B cell (primary cell): ENCODE data around the gene MTHFR. TPM values are rescaled to one million over a fixed set of nuclear protein-coding genes. Genes with fewer than 3 reads are reported as not detected.

Experiments used
- ATAC-seq: fragments of 200-7000 bp; cut with Tn5 transposase; one replicate; pipeline ENCODE4 v1.10.0; 2021; ENCODE audit warnings: low read depth, mild to moderate bottlenecking, moderate number of reproducible peaks, moderate library complexity
- CTCF ChIA-PET: fragments of 350-600 bp; sonication (Branson Sonifier 250); formaldehyde crosslinking; loops from one replicate; lab custom pipeline; 2021; ENCODE audit warnings: antibody characterized with exemption, inconsistent platforms; lab: Charles Lee
- POLR2A ChIA-PET: fragments of 350-600 bp; sonication (Branson Sonifier 250); formaldehyde crosslinking; loops from one replicate; lab custom pipeline; 2021; ENCODE audit warnings: antibody characterized with exemption; lab: Charles Lee
- DNase-seq: peaks from one replicate; pipeline ENCODE4 v3.0.0; 2013
- H2AFZ ChIP-seq: 2 replicates; pipeline ENCODE4 v1.6.1; 2012; ENCODE audit warnings: mild to moderate bottlenecking, low read depth, low read length; ENCODE audit not compliant: insufficient read depth, poor library complexity, severe bottlenecking
- H3K27ac ChIP-seq, 2 donors: 1 replicate in 1 of 2; 2 replicates in 1 of 2; pipeline ENCODE4 v1.5.1; 2012 to 2013; ENCODE audit warnings: low read length in 2 of 2, mild to moderate bottlenecking in 2 of 2, moderate library complexity in 1 of 2
- H3K27me3 ChIP-seq, 4 experiments: fragments of 200-600 bp in 1 of 4; sonication (generic) in 1 of 4; replicated peaks in 1 of 4; 1 replicate in 2 of 4; 2 replicates in 2 of 4; pipeline versions ENCODE4 v1.6.1 to v1.7.0; 2013 to 2016; ENCODE audit warnings: low read length in 3 of 4, mild to moderate bottlenecking in 2 of 4, mixed read lengths in 1 of 4, moderate library complexity in 1 of 4; ENCODE audit not compliant: insufficient read depth in 4 of 4, control insufficient read depth in 3 of 4; ENCODE audit errors: control extremely low read depth in 1 of 4
- H3K36me3 ChIP-seq, 2 experiments: replicated peaks in 1 of 2; 1 replicate in 1 of 2; 2 replicates in 1 of 2; pipeline versions ENCODE4 v1.6.1 to v1.7.1; 2013; ENCODE audit warnings: low read length in 1 of 2; ENCODE audit not compliant: insufficient read depth in 2 of 2, control insufficient read depth in 1 of 2; ENCODE audit errors: control extremely low read depth in 1 of 2, extremely low read depth in 1 of 2
- H3K4me1 ChIP-seq, 2 donors: fragments of 200-600 bp in 1 of 2; sonication (generic) in 1 of 2; 1 replicate in 1 of 2; 2 replicates in 1 of 2; pipeline versions ENCODE4 v1.5.1 to v1.6.1; 2013 to 2017; ENCODE audit warnings: low read length in 2 of 2; ENCODE audit not compliant: control insufficient read depth in 2 of 2, insufficient read depth in 2 of 2
- H3K4me2 ChIP-seq: replicated peaks from 2 replicates; pipeline ENCODE3; 2012; ENCODE audit warnings: mild to moderate bottlenecking, low read depth, low read length; ENCODE audit not compliant: poor library complexity, severe bottlenecking
- H3K4me3 ChIP-seq, 5 experiments: fragments of 200-600 bp in 1 of 5; sonication (generic) in 1 of 5; 1 replicate in 3 of 5; 2 replicates in 2 of 5; pipeline versions ENCODE4 v1.5.1 to v1.7.0; 2011 to 2016; ENCODE audit warnings: low read length in 4 of 5, mild to moderate bottlenecking in 4 of 5, low read depth in 2 of 5, control low read depth in 1 of 5, moderate library complexity in 1 of 5; ENCODE audit not compliant: insufficient read depth in 1 of 5; ENCODE audit errors: control extremely low read depth in 1 of 5, extremely low read depth in 1 of 5
- H3K79me2 ChIP-seq: fragments of 200-600 bp; sonication (generic); one replicate; pipeline ENCODE4 v1.6.0; 2016; ENCODE audit warnings: low read length; ENCODE audit not compliant: control insufficient read depth, insufficient read depth
- H3K9ac ChIP-seq: fragments of 200-600 bp; sonication (generic); 2 replicates; pipeline ENCODE4 v1.6.1; 2017; ENCODE audit warnings: mild to moderate bottlenecking, low read length, moderate library complexity
- H3K9me3 ChIP-seq, 3 donors: one replicate each; pipeline versions ENCODE4 v1.6.1 to v1.7.1; 2013; ENCODE audit warnings: low read length in 2 of 3; ENCODE audit not compliant: control insufficient read depth in 2 of 3, insufficient read depth in 1 of 3; ENCODE audit errors: control extremely low read depth in 1 of 3
- H4K20me1 ChIP-seq: 2 replicates; pipeline ENCODE4 v1.6.0; 2012; ENCODE audit warnings: mild to moderate bottlenecking, low read length; ENCODE audit not compliant: insufficient read depth, control insufficient read depth, poor library complexity, severe bottlenecking
- H3K27ac Mint-ChIP-seq: one replicate; pipeline ENCODE4 v1.8.0; 2021; ENCODE audit warnings: mixed read lengths
- H3K27me3 Mint-ChIP-seq: one replicate; pipeline ENCODE4 v1.8.0; 2021; ENCODE audit warnings: mixed read lengths
- H3K4me1 Mint-ChIP-seq: one replicate; pipeline ENCODE4 v1.8.0; 2021; ENCODE audit warnings: mixed read lengths
- H3K4me3 Mint-ChIP-seq: one replicate; pipeline ENCODE4 v1.8.0; 2021; ENCODE audit warnings: mixed read lengths
- H3K9me3 Mint-ChIP-seq: one replicate; pipeline ENCODE4 v1.8.0; 2022; ENCODE audit warnings: mixed read lengths; ENCODE audit not compliant: insufficient read depth
- EZH2 ChIP-seq: IDR thresholded peaks from 2 replicates; pipeline ENCODE4 v1.6.1; 2012; ENCODE audit warnings: borderline replicate concordance, low read depth, mild to moderate bottlenecking, moderate library complexity, low read length; ENCODE audit not compliant: insufficient read depth, poor library complexity, severe bottlenecking
- WGBS: methylation state at CpG from one replicate; pipeline ENCODE4 v1.1.5; 2013; ENCODE audit warnings: missing lambda C conversion rate; ENCODE audit not compliant: insufficient coverage; 5-methylcytosine and 5-hydroxymethylcytosine counted together
- intact Hi-C: fragments of 100-400 bp; cut with micrococcal nuclease; formaldehyde crosslinking; loops from one replicate; pipeline ENCODE4 v1.10.0; 2022
- polyA plus RNA-seq: library from polyadenylated mRNA; depleted of rRNA; stranded (reverse); fragments of >200 nt; gene quantifications from 2 replicates; pipeline ENCODE4 v1.2.3, GENCODE V29; 2012
- total RNA-seq, 2 donors: library from RNA; stranded (reverse); fragments of 120-200 nt in 1 of 2; gene quantifications; 1 replicate in 1 of 2; 2 replicates in 1 of 2; pipeline versions ENCODE4 v1.2.3 to v1.2.4, GENCODE V29; 2013 to 2022
- TF ChIP-seq, protein P1 (sequence below): fragments of 200-600 bp; IDR thresholded peaks from one replicate; pipeline ENCODE4 v1.8.0; 2022; ENCODE audit warnings: antibody characterized with exemption, mild to moderate bottlenecking

MTHFR gene
- total and polyA plus RNA-seq, 2 donors (not counting 1 experiment from before 2014, with no cell fraction given) = 35.8 to 114 TPM

DNA sequence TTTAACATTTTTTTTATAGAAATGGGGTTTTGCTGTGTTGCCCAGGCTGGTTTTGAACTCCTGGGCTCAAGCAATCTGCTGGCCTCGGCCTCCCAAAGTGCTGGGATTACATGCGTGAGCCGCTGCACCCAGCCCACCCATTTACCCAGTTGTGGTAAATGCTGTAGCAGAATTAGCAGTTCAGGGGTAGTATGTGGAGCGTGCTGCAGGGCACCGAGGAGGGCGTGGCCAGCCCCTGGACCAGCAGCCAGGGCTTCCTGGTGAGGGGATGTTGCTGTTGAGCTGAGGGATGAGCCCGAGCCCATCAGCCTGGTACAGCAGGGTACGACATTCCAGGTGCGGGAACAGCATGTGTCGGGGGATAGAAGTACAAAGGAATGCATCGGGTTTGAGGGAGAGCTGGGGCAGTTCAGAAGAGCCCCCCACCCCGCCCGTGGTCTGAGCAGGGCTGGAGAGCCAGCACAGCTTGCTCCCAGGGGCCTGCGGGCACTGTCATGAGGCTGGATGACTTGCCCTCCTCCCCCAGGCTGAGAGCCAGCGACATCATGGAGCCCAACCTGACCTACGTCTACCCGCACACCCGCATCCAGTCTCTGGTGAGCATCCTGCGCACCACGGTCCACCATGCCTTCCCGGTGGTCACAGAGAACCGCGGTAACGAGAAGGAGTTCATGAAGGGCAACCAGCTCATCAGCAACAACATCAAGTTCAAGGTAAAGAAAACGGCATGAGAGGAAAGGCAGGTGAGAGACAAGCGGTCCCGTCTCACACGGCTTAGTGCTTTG is 29.9 kb upstream of the MTHFR start:
- DNase-seq = no peak
- no peaks in the 10 kb centered on the region for H3K27me3 Mint-ChIP-seq
- H3K27ac ChIP-seq = no peak overlapping the region
- H3K79me2 ChIP-seq = peaks cover 3% of the 10 kb centered on the region
- peaks cover 0 to 92% of the 10 kb centered on the region in 2 experiments for H3K36me3 ChIP-seq
- H3K4me2 ChIP-seq = no peak overlapping the region
- H3K4me1 Mint-ChIP-seq = peaks cover 6% of the 10 kb centered on the region
- CTCF ChIA-PET = interaction anchor here (1.1 to 4.5 kb wide), 3 partner anchors 12 to 131 kb away, joined by 3 to 36 read pairs (median 11); partner anchors contain the start of gene NPPA
- intact Hi-C loops = no loop called here
- POLR2A ChIA-PET = no interaction called here
- TF ChIP-seq EZH2 = no peak
- TF ChIP-seq, protein P1, sequence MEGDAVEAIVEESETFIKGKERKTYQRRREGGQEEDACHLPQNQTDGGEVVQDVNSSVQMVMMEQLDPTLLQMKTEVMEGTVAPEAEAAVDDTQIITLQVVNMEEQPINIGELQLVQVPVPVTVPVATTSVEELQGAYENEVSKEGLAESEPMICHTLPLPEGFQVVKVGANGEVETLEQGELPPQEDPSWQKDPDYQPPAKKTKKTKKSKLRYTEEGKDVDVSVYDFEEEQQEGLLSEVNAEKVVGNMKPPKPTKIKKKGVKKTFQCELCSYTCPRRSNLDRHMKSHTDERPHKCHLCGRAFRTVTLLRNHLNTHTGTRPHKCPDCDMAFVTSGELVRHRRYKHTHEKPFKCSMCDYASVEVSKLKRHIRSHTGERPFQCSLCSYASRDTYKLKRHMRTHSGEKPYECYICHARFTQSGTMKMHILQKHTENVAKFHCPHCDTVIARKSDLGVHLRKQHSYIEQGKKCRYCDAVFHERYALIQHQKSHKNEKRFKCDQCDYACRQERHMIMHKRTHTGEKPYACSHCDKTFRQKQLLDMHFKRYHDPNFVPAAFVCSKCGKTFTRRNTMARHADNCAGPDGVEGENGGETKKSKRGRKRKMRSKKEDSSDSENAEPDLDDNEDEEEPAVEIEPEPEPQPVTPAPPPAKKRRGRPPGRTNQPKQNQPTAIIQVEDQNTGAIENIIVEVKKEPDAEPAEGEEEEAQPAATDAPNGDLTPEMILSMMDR = no peak
- H3K9me3 ChIP-seq = no peaks in the 10 kb centered on the region
- H3K9me3 Mint-ChIP-seq = no peaks in the 10 kb centered on the region
- H3K4me3 ChIP-seq = no peak overlapping the region
- H3K9ac ChIP-seq = no peak overlapping the region
- no peaks in the 10 kb centered on the region for H3K4me1 ChIP-seq
- H2AFZ ChIP-seq = no peak overlapping the region
- H3K4me3 Mint-ChIP-seq = no peak overlapping the region
- WGBS = 97% methylated on average over 23 of the region's 28 CpGs
- H3K27ac Mint-ChIP-seq = no peak overlapping the region
- H4K20me1 ChIP-seq = peaks cover 24% of the 10 kb centered on the region
- H3K27me3 ChIP-seq = no peaks in the 10 kb centered on the region
- no peak for ATAC-seq

DNA sequence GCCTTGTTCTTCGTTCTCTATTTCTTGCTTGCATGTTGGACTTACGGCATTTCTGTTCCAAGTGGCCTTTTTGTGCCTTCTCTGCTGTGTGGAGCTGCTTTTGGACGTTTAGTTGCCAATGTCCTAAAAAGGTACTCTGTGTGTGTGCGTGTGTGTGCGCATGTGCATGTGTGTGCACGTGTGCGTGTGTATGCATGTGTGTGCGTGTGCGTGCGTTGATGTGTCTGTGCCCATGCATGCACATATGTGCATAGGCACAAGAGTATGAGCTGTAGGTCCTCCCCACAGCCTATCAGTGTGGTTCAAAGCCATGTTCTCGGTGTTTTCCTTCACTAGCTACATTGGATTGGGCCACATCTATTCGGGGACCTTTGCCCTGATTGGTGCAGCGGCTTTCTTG is 28.1 kb upstream of the MTHFR start:
- Mint-ChIP-seq H3K4me1 (peaks cover 6% of the 10 kb centered on the region), H3K4me3 (no peak overlapping the region), H3K9me3 (no peaks in the 10 kb centered on the region), H3K27ac (no peak overlapping the region), H3K27me3 (no peaks in the 10 kb centered on the region)
- H3K9me3 ChIP-seq = no peaks in the 10 kb centered on the region
- no peak overlapping the region for H2AFZ ChIP-seq
- peaks cover 0 to 90% of the 10 kb centered on the region in 2 experiments for H3K36me3 ChIP-seq
- peaks cover 3% of the 10 kb centered on the region for H3K79me2 ChIP-seq
- peaks cover 7% of the 10 kb centered on the region for H4K20me1 ChIP-seq
- H3K9ac ChIP-seq = no peak overlapping the region
- 98% methylated on average over 13 of the region's 13 CpGs for WGBS
- no peak overlapping the region for H3K27ac ChIP-seq
- H3K4me3 ChIP-seq = no peak overlapping the region
- no peak overlapping the region for H3K4me2 ChIP-seq
- intact Hi-C loops = no loop called here
- H3K27me3 ChIP-seq = no peaks in the 10 kb centered on the region
- TF ChIP-seq, protein P1 = no peak
- no peak for TF ChIP-seq EZH2
- ChIA-PET CTCF (interaction anchor here (1.5 kb wide), 1 partner anchor 133 kb away, joined by 3 read pairs; no protein-coding TSS in a partner anchor), POLR2A (interaction anchor here (0.7 kb wide), 1 partner anchor 19 kb away, joined by 4 read pairs; no protein-coding TSS in a partner anchor)
- DNase-seq = no peak
- no peak for ATAC-seq
- no peaks in the 10 kb centered on the region for H3K4me1 ChIP-seq
